Loucy (cell line): Measurements from ENCODE around the gene DNAJC11.
A peak's percentile ranks its signal among the peaks of the same experiment; 100 is the strongest.

Experiments
- H2AFZ ChIP-seq: fragments of 200-600 bp; sonication (generic); 2 replicates; pipeline ENCODE4 v1.6.0; 2016; ENCODE audit warnings: antibody characterized with exemption, mild to moderate bottlenecking, low read length, moderate library complexity
- H3F3A ChIP-seq: fragments of 200-600 bp; 2 replicates; pipeline ENCODE4 v1.6.0; 2016; ENCODE audit warnings: antibody characterized with exemption, low read depth, mild to moderate bottlenecking
- H3K27me3 ChIP-seq: fragments of 200-600 bp; sonication (generic); 2 replicates; pipeline ENCODE4 v1.6.1; 2014; ENCODE audit warnings: low read length, mild to moderate bottlenecking; ENCODE audit not compliant: insufficient read depth, poor library complexity, severe bottlenecking
- H3K36me3 ChIP-seq: fragments of 200-600 bp; sonication (generic); 2 replicates; pipeline ENCODE4 v1.6.1; 2016; ENCODE audit warnings: low read length; ENCODE audit not compliant: insufficient read depth
- H3K4me1 ChIP-seq: fragments of 200-600 bp; sonication (generic); 2 replicates; pipeline ENCODE4 v1.5.1; 2014; ENCODE audit warnings: low read length, mild to moderate bottlenecking; ENCODE audit not compliant: insufficient read depth, poor library complexity, severe bottlenecking
- H3K4me2 ChIP-seq: fragments of 200-600 bp; sonication (generic); 2 replicates; pipeline ENCODE4 v1.6.0; 2014; ENCODE audit warnings: antibody characterized with exemption, low read length, low read depth, mild to moderate bottlenecking; ENCODE audit not compliant: poor library complexity, severe bottlenecking
- H3K4me3 ChIP-seq: fragments of 200-600 bp; sonication (generic); 2 replicates; pipeline ENCODE4 v1.5.1; 2014; ENCODE audit warnings: low read length, mild to moderate bottlenecking, mixed read lengths; ENCODE audit not compliant: poor library complexity, severe bottlenecking
- H3K79me2 ChIP-seq: fragments of 200-600 bp; sonication (generic); 2 replicates; pipeline ENCODE4 v1.6.1; 2014; ENCODE audit warnings: low read length; ENCODE audit not compliant: insufficient read depth
- H3K9ac ChIP-seq: fragments of 200-600 bp; sonication (generic); 2 replicates; pipeline ENCODE4 v1.6.0; 2014; ENCODE audit warnings: mild to moderate bottlenecking, low read depth, low read length, moderate library complexity; ENCODE audit not compliant: poor library complexity, severe bottlenecking
- H3K9me2 ChIP-seq: fragments of 200-600 bp; sonication (generic); replicated peaks from 2 replicates; pipeline ENCODE4 v1.6.1; 2016; ENCODE audit warnings: low read depth, low read length, mixed read lengths
- H3K9me3 ChIP-seq: fragments of 200-600 bp; sonication (generic); 2 replicates; pipeline ENCODE4 v1.6.1; 2014; ENCODE audit warnings: mild to moderate bottlenecking, antibody characterized with exemption, low read length, low read depth; ENCODE audit not compliant: insufficient read depth
- H4K20me1 ChIP-seq: fragments of 200-600 bp; sonication (generic); 2 replicates; pipeline ENCODE4 v1.6.0; 2014; ENCODE audit warnings: antibody characterized with exemption, low read length, mild to moderate bottlenecking; ENCODE audit not compliant: insufficient read depth, poor library complexity, severe bottlenecking
- EZH2phosphoT487 ChIP-seq: fragments of 200-600 bp; IDR thresholded peaks from 2 replicates; pipeline ENCODE4 v1.6.1; 2018; ENCODE audit warnings: antibody characterized with exemption, mild to moderate bottlenecking, moderate library complexity, borderline replicate concordance
- TF ChIP-seq, protein P1 (sequence below): fragments of 200-600 bp; sonication (generic); conservative IDR thresholded peaks from 2 replicates; pipeline ENCODE4 v1.5.1; 2014; ENCODE audit warnings: mild to moderate bottlenecking, antibody characterized with exemption, low read length

DNAJC11 gene

DNA sequence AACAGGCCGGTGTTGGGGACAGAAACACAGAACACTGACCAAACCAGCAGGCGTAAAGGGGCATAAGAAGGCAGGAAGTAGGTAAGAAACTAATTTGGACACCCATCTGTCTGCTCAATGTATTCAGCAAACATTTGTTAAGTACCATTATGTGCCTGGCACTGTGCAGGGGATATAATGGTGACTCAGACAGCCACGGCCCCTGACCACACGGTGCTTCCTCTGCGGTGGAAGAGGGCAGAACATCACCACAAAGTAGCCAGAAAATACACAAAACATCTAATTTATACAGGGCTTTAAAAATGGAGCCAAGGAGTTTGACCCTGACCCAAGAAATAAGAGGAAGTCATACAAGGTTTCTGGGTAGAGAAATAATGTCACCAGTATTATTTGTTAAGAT lies 12.9 kb downstream of the DNAJC11 start:
- H3K36me3 ChIP-seq: no peaks in the 10 kb centered on the region
- no peak overlapping the region for H3K9ac ChIP-seq
- H3K9me2 ChIP-seq: no peaks in the 10 kb centered on the region
- no peaks in the 10 kb centered on the region for H3K27me3 ChIP-seq
- no peaks in the 10 kb centered on the region for H3F3A ChIP-seq
- H3K4me1 ChIP-seq: peaks cover 11% of the 10 kb centered on the region
- no peak overlapping the region for H2AFZ ChIP-seq
- H3K79me2 ChIP-seq: 0 out of 2 replicates have a peak, but pooled peaks cover 4% of the 10 kb centered on the region
- TF ChIP-seq EZH2phosphoT487: no peak
- TF ChIP-seq, protein P1, sequence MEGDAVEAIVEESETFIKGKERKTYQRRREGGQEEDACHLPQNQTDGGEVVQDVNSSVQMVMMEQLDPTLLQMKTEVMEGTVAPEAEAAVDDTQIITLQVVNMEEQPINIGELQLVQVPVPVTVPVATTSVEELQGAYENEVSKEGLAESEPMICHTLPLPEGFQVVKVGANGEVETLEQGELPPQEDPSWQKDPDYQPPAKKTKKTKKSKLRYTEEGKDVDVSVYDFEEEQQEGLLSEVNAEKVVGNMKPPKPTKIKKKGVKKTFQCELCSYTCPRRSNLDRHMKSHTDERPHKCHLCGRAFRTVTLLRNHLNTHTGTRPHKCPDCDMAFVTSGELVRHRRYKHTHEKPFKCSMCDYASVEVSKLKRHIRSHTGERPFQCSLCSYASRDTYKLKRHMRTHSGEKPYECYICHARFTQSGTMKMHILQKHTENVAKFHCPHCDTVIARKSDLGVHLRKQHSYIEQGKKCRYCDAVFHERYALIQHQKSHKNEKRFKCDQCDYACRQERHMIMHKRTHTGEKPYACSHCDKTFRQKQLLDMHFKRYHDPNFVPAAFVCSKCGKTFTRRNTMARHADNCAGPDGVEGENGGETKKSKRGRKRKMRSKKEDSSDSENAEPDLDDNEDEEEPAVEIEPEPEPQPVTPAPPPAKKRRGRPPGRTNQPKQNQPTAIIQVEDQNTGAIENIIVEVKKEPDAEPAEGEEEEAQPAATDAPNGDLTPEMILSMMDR: no peak
- peak overlapping the region; percentile 50 for H3K4me2 ChIP-seq
- no peaks in the 10 kb centered on the region for H3K9me3 ChIP-seq
- H4K20me1 ChIP-seq: peaks cover 4% of the 10 kb centered on the region
- H3K4me3 ChIP-seq: peak overlapping the region; percentile 2

DNA sequence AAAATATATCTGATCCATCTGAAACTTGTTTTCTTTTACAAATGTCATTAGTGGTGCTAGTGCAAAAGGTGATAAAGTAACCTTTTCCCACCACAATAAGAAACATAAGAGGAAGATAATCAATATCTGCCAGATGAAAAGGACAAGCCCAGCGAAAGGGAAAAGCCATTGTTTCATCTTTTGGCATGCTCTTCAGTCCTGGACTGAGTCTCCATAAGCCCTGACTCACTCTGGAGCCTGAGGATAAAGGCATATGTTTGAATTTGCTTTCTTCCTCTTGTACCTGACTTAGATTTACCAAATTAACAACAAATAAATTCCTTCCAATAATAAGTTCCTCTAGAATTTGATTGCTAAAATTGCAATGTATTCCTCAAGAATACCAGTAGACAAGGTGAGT lies 13.6 kb downstream of the DNAJC11 start:
- Histone ChIP-seq H3K27me3 (no peaks in the 10 kb centered on the region), H3K36me3 (no peaks in the 10 kb centered on the region), H2AFZ (no peak overlapping the region), H3K9me2 (no peaks in the 10 kb centered on the region), H3K4me3 (peak overlapping the region; percentile 2), H3K79me2 (0 out of 2 replicates have a peak, but pooled peaks cover 4% of the 10 kb centered on the region), H4K20me1 (peaks cover 4% of the 10 kb centered on the region), H3K4me1 (peaks cover 11% of the 10 kb centered on the region), H3F3A (no peaks in the 10 kb centered on the region), H3K4me2 (peak overlapping the region; percentile 50), H3K9ac (no peak overlapping the region), H3K9me3 (no peaks in the 10 kb centered on the region)
- TF ChIP-seq, protein P1: no peak
- TF ChIP-seq EZH2phosphoT487: no peak

DNA sequence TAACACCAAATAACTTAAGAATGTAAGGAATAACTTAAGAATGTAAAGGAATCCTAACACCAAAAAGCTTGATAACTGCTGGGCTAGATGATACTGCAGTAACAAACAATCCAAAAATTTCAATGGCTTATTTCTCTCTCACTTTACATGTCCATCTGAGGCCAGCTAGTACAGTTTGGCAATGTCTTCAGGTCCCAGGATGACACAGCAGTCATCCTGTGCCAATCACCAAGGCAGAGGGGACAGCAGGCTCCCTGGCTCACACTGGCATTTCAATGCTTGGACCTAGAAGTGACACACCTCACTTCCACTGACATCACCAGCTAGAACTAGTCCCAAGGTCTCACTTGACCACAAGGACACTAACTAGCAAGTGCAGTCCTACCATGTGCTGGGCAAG lies 15.3 kb downstream of the DNAJC11 start:
- no peak overlapping the region for H3K4me2 ChIP-seq
- H3K4me1 ChIP-seq: peaks cover 11% of the 10 kb centered on the region
- H3K9me2 ChIP-seq: no peaks in the 10 kb centered on the region
- peaks cover 4% of the 10 kb centered on the region for H4K20me1 ChIP-seq
- H3K27me3 ChIP-seq: no peaks in the 10 kb centered on the region
- 0 out of 2 replicates have a peak, but pooled peaks cover 4% of the 10 kb centered on the region for H3K79me2 ChIP-seq
- TF ChIP-seq, protein P1: no peak
- TF ChIP-seq EZH2phosphoT487: no peak
- H3K9me3 ChIP-seq: no peaks in the 10 kb centered on the region
- no peak overlapping the region for H3K4me3 ChIP-seq
- H3F3A ChIP-seq: no peaks in the 10 kb centered on the region
- no peaks in the 10 kb centered on the region for H3K36me3 ChIP-seq
- H3K9ac ChIP-seq: no peak overlapping the region
- H2AFZ ChIP-seq: no peak overlapping the region
